Esophagus muscularis mucosa (tissue), 4 donors: ENCODE data around the gene NAAA. TPM values are rescaled to one million over a fixed set of nuclear protein-coding genes. Genes with fewer than 3 reads are reported as not detected.

Experiments used
- DNase-seq: peaks from one replicate; pipeline ENCODE4 v3.0.0-alpha.2; 2017; ENCODE audit errors: extremely low spot score
- H3K27ac ChIP-seq, 4 donors: fragments of 200-600 bp; sonication (generic); replicated peaks in 1 of 4; 1 replicate in 3 of 4; 2 replicates in 1 of 4; pipeline ENCODE4 v1.5.1; 2016 to 2019; ENCODE audit warnings: mild to moderate bottlenecking in 1 of 4
- H3K27me3 ChIP-seq, 4 donors: fragments of 200-600 bp; sonication (generic); one replicate each; pipeline versions ENCODE4 v1.5.1 to v1.6.0; 2016 to 2019
- H3K36me3 ChIP-seq, 4 donors: fragments of 200-600 bp; sonication (generic); one replicate each; pipeline ENCODE4 v1.5.1; 2016 to 2019
- H3K4me1 ChIP-seq, 4 donors: fragments of 200-600 bp; sonication (generic); one replicate each; pipeline ENCODE4 v1.5.1; 2016 to 2019
- H3K4me3 ChIP-seq, 4 donors: fragments of 200-600 bp; sonication (generic); 1 replicate in 2 of 4; 2 replicates in 2 of 4; pipeline ENCODE4 v1.5.1; 2016 to 2019; ENCODE audit warnings: mild to moderate bottlenecking in 4 of 4, moderate library complexity in 1 of 4
- H3K9me3 ChIP-seq, 4 donors: fragments of 200-600 bp; sonication (generic); 1 replicate in 3 of 4; 2 replicates in 1 of 4; pipeline ENCODE4 v1.5.1; 2016 to 2019
- EP300 ChIP-seq: sonication (generic); formaldehyde crosslinking; IDR thresholded peaks from one replicate; pipeline ENCODE4 v1.6.1; 2017; ENCODE audit warnings: antibody characterized with exemption
- POLR2A ChIP-seq: fragments of 450-650 bp; IDR thresholded peaks from one replicate; pipeline ENCODE4 v1.6.1; 2017; ENCODE audit warnings: antibody characterized with exemption, moderate library complexity, mild to moderate bottlenecking, low read depth
- POLR2AphosphoS5 ChIP-seq, 2 donors: sonication (generic); formaldehyde crosslinking; IDR thresholded peaks; one replicate each; pipeline ENCODE4 v1.6.1; 2017; ENCODE audit warnings: antibody characterized with exemption in 2 of 2
- WGBS: methylation state at CpG from one replicate; pipeline ENCODE4 v1.1.5; 2018; 5-methylcytosine and 5-hydroxymethylcytosine counted together
- intact Hi-C: fragments of 100-400 bp; cut with DNase I; formaldehyde crosslinking; loops from one replicate; pipeline ENCODE4 v1.15.1; 2023
- total RNA-seq, 4 donors: library from RNA; depleted of rRNA; stranded (reverse); fragments of >200 nt; gene quantifications; one replicate each; pipeline versions ENCODE4 v1.1.0 to v1.2.1, GENCODE V29; 2016
- TF ChIP-seq, protein P1 (sequence below), 3 experiments: fragments of 200-600 bp in 2 of 3; fragments of 450-650 bp in 1 of 3; sonication (generic) in 2 of 3; IDR thresholded peaks; one replicate each; pipeline ENCODE4 v1.5.1; 2017 to 2019; ENCODE audit warnings: antibody characterized with exemption in 3 of 3, mild to moderate bottlenecking in 2 of 3, moderate library complexity in 1 of 3

The NAAA gene
- total RNA-seq, 4 donors from 2014 or later, result 20.7 to 55.7 (median 26.6) TPM

DNA sequence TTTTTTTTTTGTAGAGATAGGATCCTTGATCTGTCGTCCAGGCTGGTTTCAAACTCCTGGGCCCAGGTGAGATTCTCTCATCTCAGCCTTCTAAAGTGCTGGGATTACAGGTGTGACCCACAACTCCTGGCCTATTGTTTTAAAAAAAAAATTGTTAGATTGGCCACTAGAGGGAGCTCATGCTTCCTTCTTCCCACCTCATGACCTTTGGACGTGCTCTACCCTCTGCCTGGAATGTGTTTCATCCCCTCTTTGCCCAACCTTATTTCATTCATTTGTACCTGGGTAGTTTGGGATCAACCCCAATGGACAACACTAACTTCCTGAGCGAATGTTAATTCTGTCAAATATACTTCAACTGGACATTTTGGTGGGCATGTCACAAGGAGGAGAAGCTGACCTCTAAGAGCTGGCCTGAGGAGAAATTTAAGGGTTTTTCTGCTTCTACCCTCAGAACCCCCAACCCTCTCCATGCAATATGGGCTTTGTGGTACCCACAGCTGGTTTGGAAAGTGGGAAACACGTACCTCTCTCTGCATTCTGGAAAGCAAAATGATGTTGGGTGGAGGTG, 45.0 kb downstream of the NAAA start:
- H3K9me3 ChIP-seq, result no peaks in the 10 kb centered on the region
- no peak overlapping the region for H3K4me3 ChIP-seq
- no peak overlapping the region for H3K27ac ChIP-seq
- no peak for TF ChIP-seq POLR2AphosphoS5 (IDR thresholded peaks at IDR 0.05)
- TF ChIP-seq, protein P1, sequence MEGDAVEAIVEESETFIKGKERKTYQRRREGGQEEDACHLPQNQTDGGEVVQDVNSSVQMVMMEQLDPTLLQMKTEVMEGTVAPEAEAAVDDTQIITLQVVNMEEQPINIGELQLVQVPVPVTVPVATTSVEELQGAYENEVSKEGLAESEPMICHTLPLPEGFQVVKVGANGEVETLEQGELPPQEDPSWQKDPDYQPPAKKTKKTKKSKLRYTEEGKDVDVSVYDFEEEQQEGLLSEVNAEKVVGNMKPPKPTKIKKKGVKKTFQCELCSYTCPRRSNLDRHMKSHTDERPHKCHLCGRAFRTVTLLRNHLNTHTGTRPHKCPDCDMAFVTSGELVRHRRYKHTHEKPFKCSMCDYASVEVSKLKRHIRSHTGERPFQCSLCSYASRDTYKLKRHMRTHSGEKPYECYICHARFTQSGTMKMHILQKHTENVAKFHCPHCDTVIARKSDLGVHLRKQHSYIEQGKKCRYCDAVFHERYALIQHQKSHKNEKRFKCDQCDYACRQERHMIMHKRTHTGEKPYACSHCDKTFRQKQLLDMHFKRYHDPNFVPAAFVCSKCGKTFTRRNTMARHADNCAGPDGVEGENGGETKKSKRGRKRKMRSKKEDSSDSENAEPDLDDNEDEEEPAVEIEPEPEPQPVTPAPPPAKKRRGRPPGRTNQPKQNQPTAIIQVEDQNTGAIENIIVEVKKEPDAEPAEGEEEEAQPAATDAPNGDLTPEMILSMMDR (IDR thresholded peaks at IDR 0.05), result peak; percentile 36 to 66 (median 52)
- WGBS, result 51% methylated on average over 4 of the region's 4 CpGs
- DNase-seq, result no peak
- H3K4me1 ChIP-seq, result no peaks in the 10 kb centered on the region
- no peaks in the 10 kb centered on the region for H3K36me3 ChIP-seq
- intact Hi-C loops, result no loop called here
- H3K27me3 ChIP-seq, result no peaks in the 10 kb centered on the region

DNA sequence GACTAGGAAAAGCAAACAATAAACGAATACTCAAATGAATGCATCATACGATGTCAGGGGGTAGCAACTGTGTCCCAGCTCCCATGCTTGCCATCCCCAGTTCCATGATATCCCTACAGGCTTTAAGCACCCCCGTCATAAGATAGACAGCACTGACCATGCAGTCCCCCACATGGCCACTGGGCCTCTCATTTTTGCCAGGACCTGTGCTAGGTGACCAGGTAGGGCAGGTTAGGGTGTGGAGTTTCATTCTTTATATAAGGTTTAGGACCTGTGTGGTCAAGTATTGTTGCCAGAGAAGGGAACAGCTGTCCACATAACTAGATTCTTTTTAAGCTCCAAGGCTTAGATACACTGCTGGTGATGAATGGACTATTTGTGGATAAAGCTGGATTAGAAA, 48.3 kb downstream of the NAAA start:
- no peak overlapping the region for H3K4me3 ChIP-seq
- no peaks in the 10 kb centered on the region for H3K4me1 ChIP-seq
- intact Hi-C loops, result no loop called here
- no peaks in the 10 kb centered on the region for H3K9me3 ChIP-seq
- no peak overlapping the region for H3K27ac ChIP-seq
- no peaks in the 10 kb centered on the region for H3K36me3 ChIP-seq
- TF ChIP-seq POLR2AphosphoS5 (IDR thresholded peaks at IDR 0.05) (no peak), POLR2A (no peak)
- TF ChIP-seq, protein P1 (IDR thresholded peaks at IDR 0.05), result no peak
- H3K27me3 ChIP-seq, result no peaks in the 10 kb centered on the region
- no peak for DNase-seq
- WGBS, result 75% methylated on average over 3 of the region's 3 CpGs

GRCh38 chr4:75891611-75892010, 49.2 kb downstream of the NAAA start:
- no peak overlapping the region for H3K4me3 ChIP-seq

GRCh38 chr4:75889537-75890199, 51.1 kb downstream of the NAAA start:
- DNase-seq, result no peak
- no peaks in the 10 kb centered on the region for H3K4me1 ChIP-seq
- WGBS, result 91% methylated on average over 9 of the region's 9 CpGs
- peaks cover 0 to 6% (median 0%) of the 10 kb centered on the region in 4 donors for H3K27me3 ChIP-seq
- H3K4me3 ChIP-seq, result no peak overlapping the region
- TF ChIP-seq POLR2A, result no peak
- TF ChIP-seq POLR2AphosphoS5 (IDR thresholded peaks at IDR 0.05), result no peak
- TF ChIP-seq, protein P1 (IDR thresholded peaks at IDR 0.05), result no peak
- TF ChIP-seq EP300, result no peak
- no peaks in the 10 kb centered on the region for H3K9me3 ChIP-seq
- intact Hi-C loops, result no loop called here
- H3K36me3 ChIP-seq, result no peaks in the 10 kb centered on the region
- H3K27ac ChIP-seq, result no peak overlapping the region

More at GRCh38 chr4:75891611-75892010, 49.2 kb downstream of the NAAA start:
- intact Hi-C loops, result no loop called here
- no peaks in the 10 kb centered on the region for H3K4me1 ChIP-seq
- WGBS, result 93% methylated on average over 14 of the region's 14 CpGs
- no peak overlapping the region for H3K27ac ChIP-seq
- H3K27me3 ChIP-seq, result no peaks in the 10 kb centered on the region
- H3K36me3 ChIP-seq, result no peaks in the 10 kb centered on the region
- no peak for DNase-seq
- TF ChIP-seq POLR2A (no peak), EP300 (no peak), POLR2AphosphoS5 (IDR thresholded peaks at IDR 0.05) (no peak)
- TF ChIP-seq, protein P1 (IDR thresholded peaks at IDR 0.05), result no peak
- H3K9me3 ChIP-seq, result no peaks in the 10 kb centered on the region
